Left lung (tissue), 10 donors: ENCODE measurements around the gene ARHGAP27. TPM values are rescaled to one million over a fixed set of nuclear protein-coding genes. Genes with fewer than 3 reads are reported as not detected.

Experiments
- ATAC-seq: fragments of 200-7000 bp; cut with Tn5 transposase; one replicate; pipeline ENCODE4 v1.9.1; 2020; ENCODE audit warnings: moderate library complexity
- DNase-seq, 4 donors: peaks; one replicate each; pipeline ENCODE4 v3.0.0-alpha.2; 2013 to 2020
- H3K27ac ChIP-seq, 2 donors: fragments of 200-600 bp; sonication (generic) in 1 of 2; one replicate each; pipeline versions ENCODE4 v1.5.0 to v1.8.0; 2020 to 2021
- H3K27me3 ChIP-seq, 2 donors: fragments of 200-600 bp; sonication (generic) in 1 of 2; one replicate each; pipeline versions ENCODE4 v1.5.0 to v1.8.0; 2020 to 2021
- H3K36me3 ChIP-seq, 2 donors: fragments of 200-600 bp; sonication (generic) in 1 of 2; one replicate each; pipeline versions ENCODE4 v1.5.0 to v1.8.0; 2020 to 2021
- H3K4me1 ChIP-seq, 2 donors: fragments of 200-600 bp; one replicate each; pipeline ENCODE4 v1.8.0; 2021
- H3K4me3 ChIP-seq, 2 donors: fragments of 200-600 bp; sonication (generic) in 1 of 2; one replicate each; pipeline versions ENCODE4 v1.5.0 to v1.8.0; 2020 to 2021; ENCODE audit warnings: mild to moderate bottlenecking in 1 of 2
- H3K9me3 ChIP-seq, 2 donors: fragments of 200-600 bp; sonication (generic) in 1 of 2; one replicate each; pipeline versions ENCODE4 v1.5.0 to v1.8.0; 2020 to 2021
- intact Hi-C, 2 donors: fragments of 100-400 bp; cut with DNase I; formaldehyde crosslinking; loops; one replicate each; pipeline versions ENCODE4 v1.11.2 to v1.14.2; 2022
- polyA plus RNA-seq, 6 donors: library from polyadenylated mRNA; unstranded; fragments of 120-200 nt; gene quantifications; one replicate each; pipeline ENCODE4 v1.2.1, GENCODE V29; 2013; ENCODE audit not compliant: insufficient read length in 6 of 6
- total RNA-seq, 2 donors: library from RNA; stranded (reverse); fragmentation: NEBNext Ultra II Directional; extraction: Animal tissue kit (Norgen Biotek cat#: 25700); gene quantifications; one replicate each; pipeline ENCODE4 v1.2.1, GENCODE V29; 2021
- TF ChIP-seq, protein P1 (sequence below), 2 donors: fragments of 200-600 bp; sonication (generic) in 1 of 2; IDR thresholded peaks; one replicate each; pipeline versions ENCODE4 v1.5.0 to v1.8.0; 2021; ENCODE audit warnings: antibody characterized with exemption in 2 of 2
- donor health status: DM: no; HTN: yes; CAD: no.
- donor health status: DM: no; HTN: no; CAD: no.

The ARHGAP27 gene
- total and polyA plus RNA-seq, 8 donors: 22.3 to 80.6 (median 29.2) TPM

GRCh38 chr17:45423975-45424335, 8.7 kb downstream of the ARHGAP27 start:
- Histone ChIP-seq H3K27ac (peak overlapping the region in 1 of 2 donors; percentile 8), H3K9me3 (no peaks in the 10 kb centered on the region), H3K4me3 (no peak overlapping the region), H3K27me3 (no peaks in the 10 kb centered on the region), H3K36me3 (peaks cover 0 to 15% of the 10 kb centered on the region in 2 donors), H3K4me1 (peaks cover 9 to 36% of the 10 kb centered on the region in 2 donors)
- DNase-seq (peak in 1 of 4 donors; percentile 55), ATAC-seq (no peak)
- intact Hi-C loops: no loop called here
- TF ChIP-seq, protein P1, sequence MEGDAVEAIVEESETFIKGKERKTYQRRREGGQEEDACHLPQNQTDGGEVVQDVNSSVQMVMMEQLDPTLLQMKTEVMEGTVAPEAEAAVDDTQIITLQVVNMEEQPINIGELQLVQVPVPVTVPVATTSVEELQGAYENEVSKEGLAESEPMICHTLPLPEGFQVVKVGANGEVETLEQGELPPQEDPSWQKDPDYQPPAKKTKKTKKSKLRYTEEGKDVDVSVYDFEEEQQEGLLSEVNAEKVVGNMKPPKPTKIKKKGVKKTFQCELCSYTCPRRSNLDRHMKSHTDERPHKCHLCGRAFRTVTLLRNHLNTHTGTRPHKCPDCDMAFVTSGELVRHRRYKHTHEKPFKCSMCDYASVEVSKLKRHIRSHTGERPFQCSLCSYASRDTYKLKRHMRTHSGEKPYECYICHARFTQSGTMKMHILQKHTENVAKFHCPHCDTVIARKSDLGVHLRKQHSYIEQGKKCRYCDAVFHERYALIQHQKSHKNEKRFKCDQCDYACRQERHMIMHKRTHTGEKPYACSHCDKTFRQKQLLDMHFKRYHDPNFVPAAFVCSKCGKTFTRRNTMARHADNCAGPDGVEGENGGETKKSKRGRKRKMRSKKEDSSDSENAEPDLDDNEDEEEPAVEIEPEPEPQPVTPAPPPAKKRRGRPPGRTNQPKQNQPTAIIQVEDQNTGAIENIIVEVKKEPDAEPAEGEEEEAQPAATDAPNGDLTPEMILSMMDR (IDR thresholded peaks at IDR 0.05): no peak

DNA sequence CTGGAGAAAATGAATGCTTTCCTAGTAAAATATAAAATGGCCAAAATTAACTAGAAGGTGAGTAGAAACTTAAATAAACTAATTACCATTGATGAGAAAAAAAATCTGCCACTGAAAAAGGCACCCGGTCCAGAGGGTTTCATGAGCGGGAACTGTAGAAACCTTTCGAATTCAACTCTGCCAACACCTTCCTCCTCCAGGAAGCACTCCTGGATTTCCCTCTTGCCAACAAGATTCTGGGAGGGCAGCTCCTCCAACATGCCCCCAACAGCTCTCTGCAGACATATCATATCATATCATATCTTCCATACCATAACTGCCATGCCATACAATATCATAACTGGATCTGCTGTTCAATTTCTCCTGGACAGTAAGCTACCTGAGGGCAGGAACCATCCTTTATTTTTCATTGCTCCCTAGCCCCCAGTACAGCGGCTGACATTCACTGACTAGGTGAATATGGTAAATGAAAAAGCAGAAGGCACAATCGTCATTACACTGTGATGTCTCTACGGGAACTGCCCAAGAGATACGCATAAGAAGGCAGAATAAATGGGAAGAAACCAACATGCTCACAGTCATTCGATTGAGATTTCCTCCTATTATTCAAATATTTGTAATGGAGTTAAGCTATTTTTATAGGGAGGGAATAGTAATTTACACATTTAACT, 9.2 kb downstream of the ARHGAP27 start:
- H3K9me3 ChIP-seq: no peaks in the 10 kb centered on the region
- no peaks in the 10 kb centered on the region for H3K27me3 ChIP-seq
- H3K4me3 ChIP-seq: no peak overlapping the region
- H3K27ac ChIP-seq: peak overlapping the region in 1 of 2 donors; percentile 8
- peaks cover 0 to 12% of the 10 kb centered on the region in 2 donors for H3K36me3 ChIP-seq
- intact Hi-C loops: no loop called here
- ATAC-seq: no peak
- peaks cover 8 to 35% of the 10 kb centered on the region in 2 donors for H3K4me1 ChIP-seq
- DNase-seq: no peak
- TF ChIP-seq, protein P1 (IDR thresholded peaks at IDR 0.05): no peak

DNA sequence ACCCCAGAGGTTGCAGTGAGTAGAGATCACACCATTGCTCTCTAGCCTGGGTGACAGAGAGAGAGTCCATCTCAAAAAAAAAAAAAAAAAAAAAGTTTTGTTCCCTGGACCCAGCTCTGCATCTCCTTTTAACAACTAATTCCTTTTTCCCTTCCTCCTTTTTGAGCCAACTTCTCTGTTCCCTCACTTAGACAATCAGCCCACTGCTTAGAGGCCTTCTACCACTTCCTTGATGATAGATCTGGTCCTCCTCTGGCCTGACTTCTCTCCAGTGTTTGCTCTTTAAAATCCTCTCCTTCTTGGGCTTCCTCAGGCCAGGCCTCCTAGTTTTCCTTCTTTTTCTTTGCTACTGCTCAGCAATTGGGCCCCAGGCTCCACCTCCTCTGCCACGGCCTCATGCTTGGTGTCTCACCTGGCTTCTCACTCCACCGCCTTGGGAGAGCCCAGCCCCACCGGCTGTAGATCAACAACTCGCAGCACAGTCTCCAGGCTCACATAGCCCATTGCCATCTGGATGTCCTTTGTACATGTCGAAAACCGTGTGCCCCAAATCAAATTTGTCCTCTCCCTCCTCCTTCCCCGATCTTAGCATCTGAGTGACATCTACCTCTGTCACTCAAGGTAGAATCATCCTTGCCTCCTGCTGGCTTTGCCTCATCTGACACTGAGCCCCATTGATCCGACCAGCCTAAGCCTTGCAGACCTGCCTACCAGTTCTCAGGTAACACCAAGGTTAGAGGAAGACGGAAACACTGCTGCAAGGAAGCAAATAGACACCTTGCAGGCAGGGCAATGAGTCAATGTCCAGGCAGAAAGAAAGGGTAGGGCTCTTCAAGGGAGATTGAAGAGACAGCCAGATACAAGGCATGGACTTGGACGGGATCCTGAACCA, 17.4 kb downstream of the ARHGAP27 start:
- H3K9me3 ChIP-seq: no peaks in the 10 kb centered on the region
- TF ChIP-seq, protein P1 (IDR thresholded peaks at IDR 0.05): no peak
- ATAC-seq: no peak
- peak in 1 of 4 donors; percentile 49 for DNase-seq
- H3K27ac ChIP-seq: peak overlapping the region in 1 of 2 donors; percentile 68
- H3K4me1 ChIP-seq: peaks cover 18 to 61% of the 10 kb centered on the region in 2 donors
- H3K27me3 ChIP-seq: no peaks in the 10 kb centered on the region
- H3K4me3 ChIP-seq: no peak overlapping the region
- intact Hi-C loops: no loop called here
- no peaks in the 10 kb centered on the region for H3K36me3 ChIP-seq

DNA sequence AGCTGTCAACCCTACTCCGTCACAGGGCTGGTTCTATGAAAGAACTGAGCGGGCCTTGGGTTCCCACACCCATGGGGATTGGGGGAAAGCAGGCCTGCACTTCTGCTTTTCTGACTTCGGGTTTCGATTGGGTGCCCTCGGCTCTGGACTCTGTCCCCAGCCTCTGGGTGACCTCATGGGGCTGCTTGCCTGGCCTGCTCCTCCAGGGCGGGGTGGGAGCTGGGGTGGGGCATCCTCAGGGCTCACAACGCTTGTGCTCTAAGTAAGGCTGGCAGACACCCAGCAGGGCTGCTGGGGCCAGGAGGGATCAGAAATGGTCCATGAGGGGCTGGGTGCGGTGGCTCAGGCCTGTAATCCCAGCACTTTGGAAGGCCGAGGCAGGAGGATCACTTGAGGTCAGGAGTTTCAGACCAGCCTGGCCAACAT, 19.2 kb downstream of the ARHGAP27 start:
- intact Hi-C loops: no loop called here
- Histone ChIP-seq H3K4me1 (peaks cover 28 to 74% of the 10 kb centered on the region in 2 donors), H3K27me3 (no peaks in the 10 kb centered on the region), H3K27ac (peak overlapping the region in 1 of 2 donors; percentile 19), H3K9me3 (no peaks in the 10 kb centered on the region), H3K36me3 (no peaks in the 10 kb centered on the region), H3K4me3 (no peak overlapping the region)
- TF ChIP-seq, protein P1 (IDR thresholded peaks at IDR 0.05): no peak
- DNase-seq (peak in 2 of 4 donors; percentile 83 to 85), ATAC-seq (peak; percentile 34)
